Measurements from ENCODE around the gene PDE6A.
A peak's percentile ranks its signal among the peaks of the same experiment; 100 is the strongest.

PDE6A gene

DNA sequence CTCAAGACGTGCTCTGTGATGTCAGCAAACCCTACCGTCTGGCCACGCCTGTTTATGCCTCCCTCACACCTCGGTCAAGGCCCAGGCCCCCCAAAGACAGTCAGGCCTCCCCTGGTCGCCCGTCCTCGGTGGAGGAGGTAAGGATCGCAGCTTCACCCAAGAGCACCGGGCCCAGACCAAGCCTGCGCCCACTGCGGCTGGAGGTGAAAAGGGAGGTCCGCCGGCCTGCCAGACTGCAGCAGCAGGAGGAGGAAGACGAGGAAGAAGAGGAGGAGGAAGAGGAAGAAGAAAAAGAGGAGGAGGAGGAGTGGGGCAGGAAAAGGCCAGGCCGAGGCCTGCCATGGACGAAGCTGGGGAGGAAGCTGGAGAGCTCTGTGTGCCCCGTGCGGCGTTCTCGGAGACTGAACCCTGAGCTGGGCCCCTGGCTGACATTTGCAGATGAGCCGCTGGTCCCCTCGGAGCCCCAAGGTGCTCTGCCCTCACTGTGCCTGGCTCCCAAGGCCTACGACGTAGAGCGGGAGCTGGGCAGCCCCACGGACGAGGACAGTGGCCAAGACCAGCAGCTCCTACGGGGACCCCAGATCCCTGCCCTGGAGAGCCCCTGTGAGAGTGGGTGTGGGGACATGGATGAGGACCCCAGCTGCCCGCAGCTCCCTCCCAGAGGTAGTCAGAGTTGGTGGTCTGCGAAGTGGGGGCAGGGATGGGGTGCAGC, 111.3 kb downstream of the PDE6A start:
- no peak for DNase-seq

DNA sequence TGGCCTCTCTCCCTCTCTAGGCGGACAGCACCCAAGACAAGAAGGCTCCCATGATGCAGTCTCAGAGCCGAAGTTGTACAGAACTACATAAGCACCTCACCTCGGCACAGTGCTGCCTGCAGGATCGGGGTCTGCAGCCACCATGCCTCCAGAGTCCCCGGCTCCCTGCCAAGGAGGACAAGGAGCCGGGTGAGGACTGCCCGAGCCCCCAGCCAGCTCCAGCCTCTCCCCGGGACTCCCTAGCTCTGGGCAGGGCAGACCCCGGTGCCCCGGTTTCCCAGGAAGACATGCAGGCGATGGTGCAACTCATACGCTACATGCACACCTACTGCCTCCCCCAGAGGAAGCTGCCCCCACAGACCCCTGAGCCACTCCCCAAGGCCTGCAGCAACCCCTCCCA, 112.0 kb downstream of the PDE6A start:
- DNase-seq, result no peak

DNA sequence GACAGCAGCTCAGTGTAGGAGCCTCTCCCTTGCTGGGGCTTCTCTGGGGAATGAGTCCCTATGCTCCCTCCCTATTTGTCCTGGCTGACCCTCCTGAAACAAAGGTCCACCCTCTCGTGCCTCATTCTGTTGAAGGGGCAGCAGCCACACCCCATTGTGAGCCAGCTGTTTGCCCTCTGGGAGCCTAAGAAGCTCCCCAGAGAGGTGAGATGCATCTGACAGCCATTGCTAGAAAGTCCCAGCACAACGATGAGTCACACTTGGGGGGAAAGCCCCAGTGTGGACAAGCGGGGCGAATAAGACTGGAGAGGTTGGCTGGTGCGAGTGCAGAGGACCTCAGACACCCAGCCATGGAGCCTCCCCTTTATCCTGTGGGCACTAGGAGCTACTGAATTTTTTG, 113.1 kb downstream of the PDE6A start:
- DNase-seq, result peak; percentile 42

DNA sequence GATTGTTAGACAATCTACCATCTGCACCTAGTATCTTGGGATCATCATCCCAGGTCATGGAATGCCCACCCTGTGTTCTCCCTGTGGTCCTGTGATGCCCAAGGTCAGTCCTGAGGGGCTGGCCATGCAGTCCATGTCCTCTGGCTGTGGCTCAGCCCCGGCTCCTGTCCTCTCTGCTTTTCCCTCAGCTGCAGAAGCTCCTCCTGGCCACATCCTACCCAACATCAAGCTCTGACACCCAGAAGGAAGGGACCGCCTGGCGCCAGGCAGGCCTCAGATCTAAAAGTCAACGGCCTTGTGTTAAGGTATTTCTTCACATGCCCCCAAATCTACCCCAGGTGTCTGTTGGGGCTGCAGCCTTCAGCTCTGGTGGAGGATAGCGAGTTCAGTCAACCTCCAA, 114.0 kb downstream of the PDE6A start:
- no peak for DNase-seq

DNA sequence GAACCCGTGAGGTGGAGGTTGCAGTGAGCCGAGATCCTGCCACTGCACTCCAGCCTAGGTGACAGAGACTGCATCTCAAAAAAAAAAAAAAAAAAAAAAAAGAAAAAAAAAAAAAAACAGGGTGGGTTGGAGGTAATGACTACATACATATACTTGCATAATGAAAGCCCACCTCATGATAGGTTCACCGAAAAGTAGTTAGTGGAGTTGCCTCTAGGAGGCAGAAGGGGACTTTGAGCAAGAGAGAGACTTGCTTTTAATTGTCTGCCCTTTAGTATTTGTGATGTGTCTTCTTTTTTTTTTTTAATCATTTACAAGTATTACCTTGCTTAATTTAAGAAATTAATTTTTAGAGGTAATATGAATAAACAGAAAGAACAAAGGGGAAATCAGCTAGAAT, 114.6 kb downstream of the PDE6A start:
- DNase-seq, result no peak

DNA sequence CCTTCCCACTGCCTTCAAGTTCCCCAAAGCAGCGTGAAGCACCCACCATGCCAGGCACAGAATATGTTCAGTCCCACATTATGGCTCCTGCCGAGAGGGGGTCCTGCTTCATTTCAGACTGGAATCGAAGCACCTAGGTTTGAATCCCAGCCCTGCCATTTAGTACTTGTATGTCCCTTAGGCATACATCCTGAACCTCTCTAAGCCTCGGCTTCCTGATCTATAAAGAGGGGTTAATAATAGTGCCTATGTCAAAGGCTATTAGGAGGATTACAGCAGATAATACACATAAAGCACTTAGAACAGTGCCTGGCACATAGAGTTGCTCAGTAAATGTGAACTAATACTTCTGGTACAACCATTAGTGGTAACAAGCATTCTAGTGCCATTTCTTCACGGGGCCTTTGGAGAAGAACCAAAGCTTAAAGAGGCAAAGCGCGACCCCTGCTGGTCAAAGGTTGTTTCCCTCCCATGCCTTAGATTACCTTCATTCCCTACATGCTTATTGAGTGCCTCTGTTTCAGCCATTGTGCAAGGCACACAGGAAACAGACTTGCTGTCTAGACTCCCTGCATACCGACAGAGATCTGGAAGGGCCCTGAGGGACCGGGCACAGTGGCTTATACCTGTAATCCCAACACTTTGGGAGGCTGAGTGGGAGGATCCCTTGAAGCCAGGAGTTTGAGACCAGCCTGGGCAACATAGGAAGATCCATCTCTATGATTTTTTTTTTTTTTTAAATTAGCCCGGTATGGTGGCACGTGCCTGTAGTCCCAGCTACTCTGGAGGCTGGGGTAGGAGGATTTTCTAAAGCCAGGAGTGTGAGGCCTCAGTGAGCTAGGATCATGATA, 116.2 kb downstream of the PDE6A start:
- peak; percentile 87 for DNase-seq

DNA sequence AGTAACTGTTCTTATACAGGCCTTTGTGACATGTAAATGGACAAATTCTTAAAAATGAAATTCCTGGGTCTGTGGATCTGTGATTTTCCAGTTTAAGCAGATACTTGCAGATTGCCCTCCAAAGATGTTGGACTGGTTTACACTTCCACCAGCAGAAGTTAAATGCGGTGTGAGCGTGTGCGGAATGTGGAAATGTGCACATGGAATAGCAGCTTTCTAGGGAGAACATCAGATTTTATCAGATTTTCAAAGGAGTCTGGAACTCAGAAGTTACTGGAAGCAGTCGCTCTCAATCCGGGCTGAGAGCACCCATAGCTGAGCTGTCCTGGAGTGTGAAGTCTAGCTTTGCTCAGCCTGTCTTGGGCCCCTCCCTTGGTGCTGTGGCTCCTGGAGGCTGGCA, 117.0 kb downstream of the PDE6A start:
- DNase-seq, result no peak

DNA sequence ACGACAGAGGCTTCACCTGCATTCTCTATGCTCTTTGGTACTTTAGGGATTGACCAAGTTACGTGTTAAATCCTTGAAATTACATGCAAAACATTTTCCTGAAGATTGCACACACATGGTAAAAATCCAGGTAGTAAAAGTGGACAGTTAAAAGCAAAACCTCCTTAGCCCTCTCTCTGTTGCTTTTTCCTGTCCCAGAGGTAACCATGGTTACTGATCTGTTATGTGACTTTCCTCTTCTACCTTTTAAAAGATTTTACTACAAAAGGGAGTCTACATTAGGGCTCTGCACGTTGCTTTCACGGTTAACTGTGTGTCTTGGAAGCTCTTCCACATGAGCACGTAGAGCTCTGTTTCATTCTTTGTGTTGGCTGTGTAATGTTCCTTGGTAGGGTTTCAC, 117.5 kb downstream of the PDE6A start:
- no peak for DNase-seq

DNA sequence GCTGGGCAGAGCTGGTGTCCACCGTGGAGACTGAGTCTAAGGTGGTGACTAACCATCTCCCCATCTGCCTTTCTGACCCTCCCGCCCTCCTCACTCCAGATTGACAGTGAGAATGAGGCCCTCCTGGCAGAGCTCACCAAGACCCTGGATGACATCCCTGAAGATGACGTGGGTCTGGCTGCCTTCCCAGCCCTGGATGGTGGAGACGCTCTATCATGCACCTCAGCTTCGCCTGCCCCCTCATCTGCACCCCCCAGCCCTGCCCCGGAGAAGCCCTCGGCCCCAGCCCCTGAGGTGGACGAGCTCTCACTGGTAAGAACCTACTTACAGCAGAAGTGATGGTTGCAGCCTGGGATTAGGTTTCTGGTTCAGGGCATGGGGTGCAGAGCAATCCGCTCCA, 118.0 kb downstream of the PDE6A start:
- no peak for DNase-seq

DNA sequence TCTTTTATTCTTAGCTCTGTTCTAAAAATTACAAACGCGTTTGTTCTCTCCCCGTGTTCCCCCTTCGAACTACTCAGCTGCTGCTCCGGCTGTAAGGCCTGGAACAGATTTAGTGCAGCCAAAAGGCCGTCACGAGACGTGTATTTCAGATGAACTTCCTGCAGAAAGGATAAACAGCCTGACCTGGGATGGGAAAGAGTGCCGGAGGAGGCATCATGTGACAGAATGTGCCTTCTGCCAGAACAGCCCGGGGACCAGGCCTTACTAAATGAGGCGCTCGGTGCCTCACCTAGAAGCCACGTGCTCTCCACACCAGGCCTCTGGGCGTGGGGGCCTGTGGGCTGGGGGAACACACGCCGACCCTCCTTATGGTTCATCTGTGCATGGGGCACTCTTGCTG, 119.7 kb downstream of the PDE6A start:
- DNase-seq, result no peak

DNA sequence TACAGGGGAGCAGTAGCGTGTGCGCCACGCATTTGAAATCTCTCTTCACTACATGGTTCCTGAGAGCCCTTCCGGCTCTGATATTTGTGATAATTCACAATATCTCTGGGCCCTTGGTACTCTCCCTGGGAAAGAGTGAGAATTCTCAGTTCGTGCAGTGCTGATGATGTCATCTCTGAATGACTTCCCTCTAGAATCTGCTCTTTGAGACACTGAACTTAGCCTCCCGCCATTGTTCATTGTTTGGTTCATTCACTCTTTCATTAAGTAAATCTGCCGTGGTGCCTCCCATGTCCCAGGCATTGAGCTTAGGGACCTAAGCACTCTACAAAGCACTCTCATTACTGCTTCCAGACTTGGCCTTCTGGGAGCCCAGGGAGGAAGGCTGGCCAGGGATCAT, 120.5 kb downstream of the PDE6A start:
- DNase-seq, result no peak

DNA sequence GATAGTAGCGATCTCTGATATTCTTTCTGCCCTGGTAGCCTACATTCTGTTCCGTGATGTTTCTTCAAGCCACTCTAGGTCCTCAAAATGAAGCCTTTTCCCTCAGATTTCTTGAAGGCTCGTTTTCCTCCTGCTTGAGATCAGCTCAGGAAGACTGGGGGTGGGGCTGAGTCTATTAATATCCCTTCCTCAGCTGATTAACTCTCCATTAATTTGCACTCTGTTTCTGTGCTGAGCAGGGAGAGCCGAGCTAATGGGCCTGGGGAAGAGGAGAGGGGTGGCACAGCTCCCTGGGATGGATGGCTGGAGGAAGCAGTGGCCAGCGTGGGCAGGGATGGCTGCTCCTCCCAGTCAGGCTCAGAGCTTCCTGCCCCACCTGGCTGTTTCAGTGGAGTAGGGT, 121.2 kb downstream of the PDE6A start:
- no peak for DNase-seq

DNA sequence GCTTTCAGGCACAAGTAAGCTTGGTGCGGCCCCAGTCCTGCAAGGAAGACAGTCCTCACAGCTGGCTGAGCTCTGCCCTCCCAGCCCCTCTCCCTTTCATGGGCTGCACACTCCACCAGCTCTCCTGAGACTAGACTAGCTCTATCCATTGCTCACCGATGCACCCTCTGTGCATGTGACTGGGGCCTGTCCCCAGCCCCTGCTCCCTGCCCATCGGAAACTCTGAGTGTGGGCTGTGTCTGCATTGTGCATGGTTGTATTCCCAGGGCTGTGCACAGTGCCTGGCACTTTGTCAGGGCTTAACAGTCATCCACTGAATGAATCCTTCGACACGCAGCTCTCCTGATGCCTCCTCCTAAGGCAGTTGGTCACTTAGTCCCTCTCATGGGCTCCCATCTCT, 122.3 kb downstream of the PDE6A start:
- no peak for DNase-seq

DNA sequence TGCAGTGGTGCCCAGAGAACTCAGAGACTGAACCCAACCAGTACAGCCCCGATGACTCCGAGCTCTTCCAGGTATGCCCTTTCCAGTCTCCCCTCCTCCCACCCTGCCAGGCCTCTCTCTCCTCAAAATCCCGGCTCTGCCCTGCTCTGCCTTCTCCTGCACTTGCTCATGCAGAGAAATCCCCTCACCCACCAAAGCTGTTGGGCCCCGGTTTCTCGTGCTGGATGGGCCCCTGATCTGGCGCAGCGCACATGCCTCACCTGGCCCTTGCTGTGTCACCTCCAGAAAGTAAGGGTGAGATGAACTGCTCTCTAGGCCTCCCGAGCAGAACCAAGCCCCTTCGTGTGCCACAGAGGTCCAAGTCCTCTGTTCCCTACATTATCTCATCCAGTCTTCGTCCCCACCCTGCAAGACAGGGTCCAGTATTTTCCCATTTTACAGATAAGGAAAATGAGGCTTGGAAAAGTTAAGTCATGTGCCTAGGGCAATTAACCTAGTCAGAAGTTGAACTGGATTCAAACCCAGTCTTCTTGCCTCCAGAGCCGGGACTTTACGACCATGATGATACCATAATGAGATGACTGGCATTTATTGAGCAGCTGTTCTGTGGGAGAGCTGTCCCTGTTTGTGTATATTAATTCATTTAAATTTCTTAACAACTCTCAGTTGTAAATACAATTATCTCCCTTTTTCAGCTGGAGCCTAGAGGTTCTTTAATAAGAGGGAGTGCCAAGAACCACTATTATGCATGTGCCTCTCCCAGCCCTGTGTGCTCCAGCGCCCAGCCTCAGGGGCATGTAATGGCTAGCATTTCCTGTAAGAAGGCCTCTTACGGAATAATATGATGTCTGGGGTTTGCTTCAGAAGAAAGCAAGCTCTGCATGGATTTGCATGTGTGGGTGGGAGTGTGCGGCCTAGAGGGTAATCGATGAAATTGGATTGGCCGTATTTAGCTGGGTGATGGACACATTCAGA, 123.8 kb downstream of the PDE6A start:
- DNase-seq, result no peak

DNA sequence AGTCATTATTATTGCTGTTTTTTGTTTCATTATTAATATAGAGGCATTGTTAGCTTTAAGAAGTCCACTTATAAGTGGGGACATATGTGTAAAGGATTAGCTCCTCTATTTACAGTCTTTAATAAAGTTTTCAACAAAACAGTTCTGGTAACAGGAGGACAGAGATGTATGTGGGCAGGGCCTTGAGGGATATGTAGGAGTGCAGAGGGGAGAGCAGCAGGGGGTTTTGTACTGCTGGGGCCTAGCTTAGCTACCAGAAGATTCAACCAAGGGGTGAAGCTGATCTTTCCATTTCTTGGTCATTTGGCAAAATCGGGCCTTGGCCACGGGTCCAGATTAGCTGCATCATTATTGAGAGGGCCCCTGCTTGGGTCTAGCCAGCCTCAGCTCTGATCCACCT, 124.6 kb downstream of the PDE6A start:
- DNase-seq, result no peak

DNA sequence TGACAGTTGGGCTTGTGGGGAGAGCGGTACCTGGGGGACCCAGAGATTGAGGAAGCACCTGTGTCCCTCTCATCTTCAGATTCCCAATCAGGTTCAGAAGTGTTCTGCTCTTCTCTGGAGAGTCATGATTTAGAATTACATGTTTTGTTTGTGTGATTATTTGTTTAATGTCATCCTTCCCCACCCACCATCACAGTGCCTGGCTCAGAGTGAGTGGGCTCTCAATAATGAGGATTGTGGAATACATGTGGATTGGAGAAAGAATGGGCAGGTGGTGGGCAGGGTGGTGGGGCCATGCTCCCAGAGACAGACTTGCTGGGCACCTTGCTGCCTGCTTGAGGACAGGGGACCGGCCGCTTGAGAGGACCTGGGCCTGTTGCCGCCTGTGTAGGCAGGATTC, 126.5 kb downstream of the PDE6A start:
- DNase-seq, result no peak

DNA sequence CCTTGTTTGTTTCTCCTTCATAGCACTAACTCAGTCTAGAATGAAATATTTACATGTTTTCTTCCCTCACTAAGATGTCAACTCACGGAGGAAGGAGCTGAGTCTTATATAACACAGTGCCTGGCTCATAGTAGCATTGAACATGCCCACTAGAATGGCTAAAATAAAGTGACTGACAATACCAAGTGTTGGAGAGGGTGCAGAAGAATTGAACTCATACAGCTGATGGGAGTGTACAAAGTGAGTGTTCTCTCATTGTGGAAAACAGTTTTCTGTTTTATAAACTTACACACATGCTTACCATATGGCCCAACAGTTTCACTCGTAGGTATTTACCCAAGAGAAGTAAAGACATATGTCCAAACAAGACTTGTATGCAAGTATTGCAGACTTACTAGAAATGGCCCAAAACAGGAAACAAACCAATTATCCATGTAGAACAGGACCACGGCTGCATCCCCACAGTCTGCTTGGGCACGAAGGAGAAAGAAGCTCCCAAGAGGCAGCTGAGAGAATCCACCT, 127.0 kb downstream of the PDE6A start:
- DNase-seq, result no peak

DNA sequence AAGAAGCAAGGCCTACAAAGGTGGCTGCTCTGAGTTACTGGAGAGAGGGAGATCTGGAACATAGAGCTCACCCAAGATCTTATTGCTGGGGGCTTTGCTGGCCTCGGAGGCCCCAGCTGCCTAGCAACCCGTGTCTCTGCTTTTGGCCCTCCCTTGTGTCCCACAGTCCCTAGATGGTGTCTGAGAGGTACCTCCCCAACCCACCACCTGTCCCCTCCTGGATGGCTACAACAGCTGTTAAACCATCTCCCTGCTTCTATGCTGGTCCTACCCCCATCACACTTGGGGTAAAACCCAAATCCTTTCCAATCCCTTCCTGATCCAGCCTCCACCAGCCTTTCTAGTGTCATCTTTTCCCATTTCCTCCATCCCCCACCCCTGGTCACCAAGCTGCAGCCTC, 127.9 kb downstream of the PDE6A start:
- no peak for DNase-seq

DNA sequence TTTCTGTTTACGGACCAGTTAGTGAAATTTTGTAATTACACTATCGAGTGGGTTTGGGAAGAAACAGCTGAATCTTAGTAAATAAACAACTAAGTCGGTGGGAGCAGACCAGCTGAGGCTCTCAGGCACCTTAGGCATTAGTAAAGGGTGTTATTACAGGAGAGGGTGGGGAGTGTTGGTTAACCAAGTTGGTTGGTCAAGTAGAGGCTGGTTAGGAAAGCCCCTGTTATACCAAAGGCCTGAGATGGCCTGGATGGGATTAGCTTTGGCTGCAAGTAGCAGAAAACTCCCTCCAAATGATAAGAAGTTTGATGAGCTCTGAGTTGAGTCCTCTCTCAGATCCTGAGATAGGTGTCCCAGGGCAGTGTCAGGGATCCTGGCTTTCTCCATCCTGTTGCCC, 133.1 kb downstream of the PDE6A start:
- DNase-seq, result no peak

DNA sequence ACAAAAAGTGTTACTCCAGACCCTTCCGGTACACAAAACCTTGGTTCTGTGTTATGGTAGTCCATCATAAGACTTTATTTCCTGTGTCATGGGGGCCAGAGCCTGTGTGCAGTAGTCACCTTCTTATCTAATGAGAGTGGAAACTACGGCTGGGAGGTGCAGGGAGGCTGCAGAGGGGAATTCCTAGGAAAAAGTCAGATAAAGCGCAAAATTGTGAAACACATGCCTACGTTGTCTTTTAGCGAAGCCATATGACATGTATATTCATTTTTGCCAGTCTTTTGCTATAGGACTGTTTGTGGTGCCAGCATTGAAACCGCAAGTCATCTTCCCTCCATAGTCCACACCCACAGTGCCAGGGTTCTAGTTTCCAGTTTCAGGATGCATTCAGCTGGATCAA, 133.7 kb downstream of the PDE6A start:
- no peak for DNase-seq

DNA sequence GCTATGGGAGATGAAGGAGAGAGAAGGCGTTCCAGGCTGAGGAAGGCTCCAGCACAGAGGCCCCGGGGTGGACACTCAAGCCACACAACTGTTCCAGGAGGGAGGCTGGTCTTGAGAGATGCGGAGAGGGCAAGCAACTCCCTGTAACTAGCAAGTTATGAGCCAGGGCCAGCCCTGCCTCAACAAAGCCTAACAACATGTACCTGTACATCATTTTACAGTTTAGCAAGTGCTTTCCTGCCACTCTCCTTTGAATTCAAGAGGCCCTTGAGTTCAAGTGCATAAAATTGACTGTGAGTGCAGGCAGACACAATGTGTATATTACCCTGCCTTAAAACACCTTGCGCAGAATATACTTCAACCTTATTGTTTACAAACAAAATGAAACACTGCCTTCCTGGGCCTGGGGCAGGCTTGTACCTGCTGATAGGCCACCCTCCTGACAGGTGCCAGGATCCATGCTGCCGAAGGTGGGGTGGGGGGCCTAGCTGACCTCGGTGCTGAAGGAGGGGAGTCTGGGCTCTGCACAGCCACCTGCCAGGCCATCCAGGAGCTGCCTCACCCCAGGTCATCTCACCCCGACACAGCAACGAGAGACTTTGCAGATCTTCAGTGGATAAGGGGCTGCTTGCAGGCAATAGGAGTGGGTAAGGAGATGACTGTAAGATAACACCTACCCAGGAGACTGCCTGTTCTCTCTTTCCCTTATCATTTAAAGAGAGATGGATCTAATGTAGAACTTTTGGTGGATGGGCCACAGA, 134.5 kb downstream of the PDE6A start:
- no peak for DNase-seq
